GOT3 (cell line): ENCODE measurements around the gene SCN7A.
"Not testable (repeated sequence)": the region's sequence is repeated elsewhere in the genome, so short reads cannot be mapped to it uniquely, and the experiment has no call there.

ENCODE experiments used
- DNase-seq: peaks from one replicate; lab custom pipeline; 2025; ENCODE audit warnings: mixed read lengths; lab: John Stamatoyannopoulos, UW

SCN7A gene

DNA sequence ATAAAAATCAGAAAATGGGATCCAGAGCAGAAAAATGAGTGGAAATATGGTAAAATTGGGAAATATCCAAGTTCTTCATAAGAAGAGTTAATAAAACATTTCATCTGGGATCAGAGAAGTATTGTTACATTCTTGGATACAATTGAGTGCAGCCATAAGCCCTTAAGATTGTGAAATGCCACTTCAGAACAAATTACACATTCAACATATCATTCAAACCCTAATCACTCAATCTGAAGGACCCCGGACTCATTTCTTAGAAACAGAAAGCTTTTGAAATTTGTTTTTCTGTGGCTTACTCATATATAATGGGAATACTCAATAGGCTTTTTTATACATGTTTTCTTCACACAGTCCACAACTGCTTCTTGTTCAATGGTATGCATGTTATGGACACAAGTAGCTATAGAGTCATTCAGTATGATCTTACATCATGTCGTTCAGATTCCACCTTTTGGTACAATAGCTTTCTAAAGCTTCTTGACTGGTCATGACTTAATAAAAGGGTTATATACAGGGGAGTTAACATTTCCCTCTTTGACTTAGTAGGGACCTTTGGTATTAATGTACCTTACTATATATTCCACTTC, 39.9 kb downstream of the SCN7A start:
- DNase-seq = no peak

GRCh38 chr2:166451468-166451867, 42.6 kb downstream of the SCN7A start:
- DNase-seq = no peak

- DNase-seq = no peak
Measured at GRCh38 chr2:166449439-166449838, 44.6 kb downstream of the SCN7A start.

GRCh38 chr2:166448106-166448505, 45.9 kb downstream of the SCN7A start:
- DNase-seq = no peak

- DNase-seq = no peak
Measured at GRCh38 chr2:166444306-166444705, 49.7 kb downstream of the SCN7A start.

DNA sequence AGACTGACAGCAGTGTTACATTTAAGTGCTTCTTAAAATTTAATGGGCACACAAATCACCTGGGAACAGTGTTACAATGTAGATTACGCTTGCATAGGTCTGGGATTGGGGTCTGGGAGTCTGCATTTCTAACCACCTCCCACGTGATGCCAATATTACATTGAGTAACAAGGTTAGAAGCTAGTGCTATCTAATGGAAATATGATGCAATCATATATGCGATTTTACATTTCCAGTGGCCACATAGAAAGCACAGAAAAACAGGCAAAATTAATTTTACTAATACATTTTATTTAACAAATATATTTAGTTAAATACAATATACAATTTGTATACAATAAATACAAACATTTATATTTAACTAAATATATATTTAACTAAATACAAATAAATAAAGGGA, 53.7 kb downstream of the SCN7A start:
- no peak for DNase-seq

DNA sequence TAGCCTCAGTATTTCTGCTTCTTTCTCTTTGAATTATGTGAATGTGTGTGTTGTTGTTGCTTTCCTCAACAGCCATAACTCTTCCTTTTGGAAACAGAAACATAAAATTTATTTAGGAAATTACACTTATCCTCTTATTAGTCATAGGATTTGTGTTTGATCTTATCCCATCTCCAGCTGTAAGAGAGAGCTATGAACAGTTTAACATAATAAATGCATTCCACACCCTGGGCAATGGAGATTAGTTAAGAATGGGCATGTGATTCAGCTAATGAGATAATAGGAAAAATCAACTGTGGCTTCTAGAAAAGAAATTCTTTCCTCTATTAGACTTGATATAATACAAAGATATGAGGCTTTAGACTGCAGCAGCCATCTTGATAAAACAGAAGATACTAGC, 55.0 kb downstream of the SCN7A start:
- DNase-seq = no peak

DNA sequence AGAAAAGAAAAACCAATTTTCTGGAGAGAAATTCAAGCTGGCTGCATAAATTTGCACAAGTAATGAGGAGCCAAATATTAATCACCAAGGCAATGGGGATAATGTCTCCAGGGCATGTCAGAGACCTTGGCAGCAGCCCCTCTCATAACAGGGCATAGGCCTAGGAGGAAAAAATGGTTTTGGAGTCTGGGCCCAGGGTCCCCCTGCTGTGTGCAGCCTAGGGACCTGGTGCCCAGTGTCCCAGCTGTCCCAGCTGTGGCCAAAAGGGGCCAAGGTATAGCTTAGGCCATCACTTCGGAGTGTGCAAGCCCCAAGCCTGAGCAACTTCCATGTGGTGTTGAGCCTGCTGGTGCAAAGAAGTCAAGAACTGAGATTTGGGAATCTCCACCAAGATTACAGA, 57.1 kb downstream of the SCN7A start:
- DNase-seq = no peak

GRCh38 chr2:166436189-166436588, 57.9 kb downstream of the SCN7A start:
- no peak for DNase-seq

DNA sequence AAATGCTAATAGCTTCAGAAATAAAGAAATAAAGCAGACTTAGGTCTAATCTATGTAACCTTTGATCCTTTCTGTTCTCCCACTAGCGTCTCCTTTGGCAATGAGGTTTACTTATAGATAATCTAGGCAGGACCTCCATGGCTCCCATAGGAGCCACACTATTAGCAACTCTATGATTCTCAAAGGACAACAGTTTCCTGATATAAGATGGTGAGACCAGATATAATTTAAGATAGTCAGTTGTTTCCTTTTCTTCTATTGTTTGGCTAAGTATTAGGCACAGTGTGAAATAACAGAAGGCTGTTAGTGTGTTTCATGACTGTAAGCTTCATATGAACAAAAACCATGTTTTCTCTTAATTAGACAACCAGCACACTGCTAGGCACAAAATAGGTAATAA, 59.6 kb downstream of the SCN7A start:
- no peak for DNase-seq

GRCh38 chr2:166433457-166433856, 60.6 kb downstream of the SCN7A start:
- no peak for DNase-seq

DNA sequence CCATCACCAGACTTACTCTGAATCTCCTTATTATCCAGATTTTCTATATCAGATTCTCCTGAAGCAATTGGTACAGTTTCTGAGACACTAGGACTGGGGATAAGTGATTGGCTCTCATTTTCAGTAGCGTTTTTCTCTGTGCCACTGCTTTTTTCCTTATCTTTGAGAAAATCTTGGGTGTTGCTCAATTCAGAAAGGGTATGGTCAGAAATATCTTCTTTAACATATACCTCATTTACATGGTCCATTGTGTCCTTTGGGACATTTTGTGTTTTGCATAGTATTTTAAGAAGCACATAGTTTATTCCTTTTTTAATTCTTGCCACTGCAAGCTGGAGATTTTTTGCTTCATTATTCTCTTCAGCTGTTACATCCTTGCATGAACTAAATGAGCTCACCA, 61.7 kb downstream of the SCN7A start:
- no peak for DNase-seq

- no peak for DNase-seq
Measured at GRCh38 chr2:166424841-166425240, 69.2 kb downstream of the SCN7A start.

DNA sequence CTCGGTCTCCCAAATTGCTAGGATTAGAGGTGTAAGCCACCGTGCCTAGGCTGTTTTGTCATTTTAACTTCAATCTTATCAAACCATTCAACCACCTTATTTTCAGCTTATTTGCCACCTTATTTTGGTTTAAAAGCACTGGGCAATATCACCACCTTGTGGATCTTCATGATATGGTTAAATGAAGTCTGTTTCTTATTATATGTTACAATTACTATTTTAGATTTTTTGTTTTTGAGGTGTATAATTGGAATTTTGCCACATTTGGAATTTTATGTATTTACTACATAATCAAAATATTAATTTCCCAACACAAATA, 74.5 kb downstream of the SCN7A start:
- DNase-seq = no peak

DNA sequence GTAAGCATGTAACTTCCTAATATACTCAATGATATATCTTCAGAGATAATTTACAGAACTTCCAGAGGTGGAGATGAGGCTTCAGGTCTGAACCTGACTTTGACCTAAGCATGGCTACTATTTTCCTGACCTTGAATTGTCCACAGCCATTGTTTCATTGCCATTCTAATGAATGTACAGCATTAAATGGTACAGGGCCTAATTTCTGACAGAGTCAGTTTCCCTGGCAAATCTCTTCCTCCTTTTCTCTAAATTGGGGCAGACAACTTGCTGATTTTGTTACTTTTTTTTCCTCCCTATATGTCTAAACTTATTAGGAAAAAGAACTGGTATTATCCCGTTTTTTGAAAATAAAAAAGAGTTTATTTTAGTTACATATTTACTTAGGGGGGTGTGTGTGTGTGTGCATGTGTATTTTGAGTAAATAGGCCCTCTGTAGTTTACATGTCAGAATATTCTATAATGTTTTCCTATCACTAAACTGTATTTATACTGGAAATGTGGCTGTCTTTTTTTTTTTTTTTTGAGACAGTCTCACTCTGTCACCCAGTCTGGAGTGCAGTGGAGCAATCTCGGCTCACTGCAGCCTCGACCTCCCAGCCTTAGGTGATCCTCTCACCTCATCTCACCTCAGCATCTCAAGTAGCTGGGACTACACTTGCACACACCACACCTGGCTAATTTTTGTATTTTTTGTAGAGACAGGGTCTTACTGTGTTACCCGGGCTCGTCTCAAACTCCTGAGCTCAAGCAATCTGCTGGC, 75.0 kb downstream of the SCN7A start:
- DNase-seq = no peak

GRCh38 chr2:166417669-166418068, 76.4 kb downstream of the SCN7A start:
- DNase-seq = no peak

- no peak for DNase-seq
Measured at GRCh38 chr2:166413255-166413654, 80.8 kb downstream of the SCN7A start.

GRCh38 chr2:166411473-166412230, 82.4 kb downstream of the SCN7A start:
- no peak for DNase-seq

DNA sequence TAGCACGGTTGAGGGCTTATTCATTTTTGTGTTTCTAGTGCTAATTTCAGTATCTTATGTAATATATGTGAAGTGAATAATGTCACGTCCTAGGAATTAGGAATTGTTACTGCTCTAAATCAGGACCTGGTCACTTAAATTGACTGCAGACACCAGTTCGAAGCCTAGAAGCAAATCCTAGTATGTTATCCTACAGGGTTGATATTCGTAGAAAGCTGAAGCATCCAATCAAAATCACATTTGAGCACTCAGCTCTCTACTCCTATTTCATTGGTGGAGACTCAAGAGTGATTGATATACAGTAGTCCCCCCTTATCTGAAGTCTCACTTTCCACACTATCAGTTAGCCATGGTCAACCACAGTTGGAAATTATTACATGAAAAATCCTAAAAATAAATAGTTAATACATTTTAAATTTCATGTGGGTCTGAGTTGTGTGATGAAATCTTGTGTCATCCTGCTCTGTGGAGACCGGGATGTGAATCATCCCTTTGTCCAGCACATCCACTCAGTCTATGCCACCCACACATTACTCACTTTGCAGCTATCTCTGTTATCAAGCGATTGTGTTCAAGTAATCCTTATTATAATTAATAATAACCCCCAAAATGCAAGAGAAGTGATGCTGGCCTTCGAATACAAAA, 83.1 kb downstream of the SCN7A start:
- DNase-seq = no peak

DNA sequence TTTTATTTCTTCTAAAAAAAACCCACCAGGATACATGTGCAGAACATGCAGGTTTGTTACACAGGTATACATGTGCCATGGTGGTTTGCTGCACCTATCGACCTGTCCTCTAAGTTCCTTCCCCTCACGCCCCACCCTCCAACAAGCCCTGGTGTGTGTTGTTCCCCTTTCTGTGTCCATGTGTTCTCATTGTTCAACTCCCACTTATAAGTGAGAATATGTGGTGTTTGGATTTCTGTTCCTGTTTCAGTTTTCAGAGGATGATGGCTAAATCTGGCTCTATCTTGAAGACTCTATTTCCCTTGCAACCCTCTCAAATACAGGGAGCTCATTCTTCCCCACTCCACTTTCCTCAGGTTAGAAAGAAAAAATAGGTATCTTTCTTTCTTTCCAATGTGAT, 86.3 kb downstream of the SCN7A start:
- DNase-seq = not testable (repeated sequence)

DNA sequence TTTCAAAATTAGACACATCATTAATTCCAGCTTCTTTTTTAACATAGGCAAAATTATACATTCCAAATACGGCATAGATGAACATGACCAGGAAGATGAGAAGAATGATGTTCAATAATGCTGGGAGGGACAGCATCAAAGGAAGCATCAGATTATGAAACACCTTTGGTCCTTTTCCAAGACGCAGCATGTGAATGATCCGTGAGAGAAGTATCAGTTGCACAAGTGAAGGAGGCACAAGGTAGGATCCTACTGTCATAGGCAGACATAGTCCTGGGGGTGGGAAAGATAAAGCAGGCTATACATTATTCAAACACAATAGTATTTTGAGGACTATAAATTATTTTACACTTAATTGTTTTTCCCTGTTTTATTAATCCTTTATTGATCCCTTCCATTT, 87.7 kb downstream of the SCN7A start:
- no peak for DNase-seq

GRCh38 chr2:166405569-166405926, 88.5 kb downstream of the SCN7A start:
- no peak for DNase-seq
